HTERT RPE-1 (cell line): ENCODE measurements around the gene FXYD3.
"Not testable (repeated sequence)": the region's sequence is repeated elsewhere in the genome, so short reads cannot be mapped to it uniquely, and the experiment has no call there.

ENCODE experiments used
- in situ Hi-C: fragments of 300-500 bp; cut with MboI; formaldehyde crosslinking; loops from 4 replicates; pipeline ENCODE4 v1.14.3; 2020; ENCODE audit warnings: low sequenced_read_pairs

FXYD3 gene

DNA sequence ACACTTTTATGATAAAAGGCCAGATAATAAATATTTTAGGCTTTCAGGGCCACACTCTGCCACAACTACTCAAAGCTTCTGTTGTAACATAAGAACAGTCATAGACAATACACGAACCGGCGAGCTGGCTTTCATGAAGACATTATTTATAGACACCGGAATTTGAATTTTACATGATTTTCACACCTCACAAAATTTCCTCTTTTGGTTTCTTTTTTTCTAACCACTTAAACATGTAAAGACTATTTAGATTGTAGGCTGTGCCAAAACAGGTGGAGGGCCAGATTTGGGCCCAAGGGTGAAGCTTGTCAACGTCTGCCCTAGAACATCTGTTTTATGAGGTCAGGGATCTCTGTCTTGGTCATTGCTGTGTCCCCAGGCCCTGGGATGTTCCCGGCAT is 29.7 kb upstream of the FXYD3 start:
- in situ Hi-C loops: no loop called here

DNA sequence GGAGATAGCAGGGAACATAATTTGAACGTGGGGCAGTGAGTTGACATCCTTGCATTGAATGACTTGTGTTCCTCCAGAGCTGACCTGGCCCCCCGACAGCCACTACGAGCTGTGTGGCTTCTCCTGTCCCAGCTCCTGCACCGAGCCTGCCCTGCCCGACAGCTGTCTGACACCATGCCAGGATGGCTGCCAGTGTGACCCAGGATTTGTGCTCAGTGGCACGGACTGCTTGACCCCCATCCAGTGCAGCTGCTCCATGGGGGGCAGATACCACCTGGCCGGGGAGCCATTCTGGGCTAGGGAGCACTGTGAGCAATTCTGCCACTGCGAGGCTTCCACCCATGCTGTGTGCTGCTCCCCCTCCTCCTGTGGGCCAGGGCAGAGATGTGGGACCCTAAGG is 29.2 kb upstream of the FXYD3 start:
- in situ Hi-C loops: no loop called here

- in situ Hi-C loops: no loop called here
Measured at GRCh38 chr19:35087393-35087792, 28.2 kb upstream of the FXYD3 start.

DNA sequence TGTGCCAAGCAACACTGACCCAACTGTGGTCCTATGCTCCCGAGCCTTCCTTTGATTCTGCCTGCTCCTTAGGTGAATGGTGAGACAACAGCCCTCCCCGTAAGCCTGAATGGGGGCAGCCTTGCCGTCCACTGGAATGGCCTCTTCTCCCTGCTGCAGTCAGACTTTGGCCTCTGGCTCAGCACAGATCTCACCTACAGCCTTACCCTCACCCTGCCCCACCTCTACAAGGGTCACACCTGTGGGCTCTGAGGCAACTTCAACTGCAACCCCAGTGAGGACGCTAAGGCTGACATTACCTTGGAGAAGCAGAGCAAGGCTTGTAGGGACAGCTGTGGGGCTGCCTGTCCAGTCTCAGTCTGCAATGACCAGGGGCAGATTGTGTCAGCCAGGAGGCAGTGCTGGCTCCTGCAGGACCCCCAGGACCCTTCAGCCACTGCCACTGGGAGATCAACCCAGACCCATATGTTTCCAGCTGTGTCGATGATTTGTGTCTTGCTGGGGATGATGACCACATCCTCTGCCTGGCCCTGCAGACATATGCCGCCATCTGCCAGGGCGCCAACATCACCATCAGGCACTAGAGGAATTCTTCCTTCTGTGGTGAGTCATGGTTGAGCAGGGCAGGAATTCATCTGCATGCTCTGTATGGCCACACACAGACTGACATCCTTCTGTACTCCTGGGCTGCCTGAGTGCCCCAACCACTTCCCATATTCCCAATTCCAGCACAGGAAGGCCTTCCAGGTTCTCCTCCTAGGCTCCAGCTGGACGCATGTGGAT is 27.3 kb upstream of the FXYD3 start:
- in situ Hi-C loops: no loop called here

- in situ Hi-C loops: no loop called here
Measured at GRCh38 chr19:35089554-35089953, 26.1 kb upstream of the FXYD3 start.

GRCh38 chr19:35090160-35090505 is 25.5 kb upstream of the FXYD3 start:
- in situ Hi-C loops: no loop called here

- in situ Hi-C loops: no loop called here
Measured at GRCh38 chr19:35090506-35091214, 25.0 kb upstream of the FXYD3 start.

DNA sequence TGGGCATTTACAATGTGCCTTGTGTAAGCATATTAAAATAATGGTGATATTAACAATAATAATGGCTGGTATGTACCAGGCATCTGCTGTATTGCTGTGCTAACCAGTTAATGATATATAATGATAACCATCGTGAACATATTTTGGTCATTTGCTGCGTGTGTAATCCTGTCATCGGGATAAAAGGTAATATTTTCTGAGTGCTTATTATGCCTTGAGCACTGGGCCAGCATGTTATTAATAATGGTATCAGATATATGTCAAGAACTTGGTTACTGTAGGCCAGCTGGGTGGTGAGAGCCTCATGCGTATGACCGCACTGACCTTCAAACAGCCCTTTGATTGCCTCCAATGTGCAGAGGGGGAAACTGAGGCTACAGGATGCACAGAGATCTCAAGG is 22.2 kb upstream of the FXYD3 start:
- in situ Hi-C loops: no loop called here

GRCh38 chr19:35093941-35094647 is 21.5 kb upstream of the FXYD3 start:
- in situ Hi-C loops: no loop called here

DNA sequence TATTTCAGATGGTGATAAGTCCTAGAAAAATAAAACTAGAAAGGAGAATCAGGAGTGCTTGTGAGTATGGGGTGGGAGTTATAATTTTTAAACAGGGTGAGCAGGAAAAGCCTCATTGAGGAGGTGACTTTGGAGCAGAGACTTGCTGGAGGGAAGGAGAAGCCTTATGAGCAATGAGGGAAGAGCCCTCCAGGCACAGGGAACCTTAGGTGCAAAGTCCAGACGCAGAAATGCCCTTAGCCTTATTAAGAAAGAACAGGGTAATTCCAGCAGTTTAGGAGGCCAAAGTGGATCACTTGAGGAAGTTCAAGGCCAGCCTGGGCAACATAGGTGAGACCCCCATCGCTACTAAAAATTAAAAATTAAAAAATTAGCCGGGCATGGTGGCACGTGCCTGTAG is 21.0 kb upstream of the FXYD3 start:
- in situ Hi-C loops: no loop called here

DNA sequence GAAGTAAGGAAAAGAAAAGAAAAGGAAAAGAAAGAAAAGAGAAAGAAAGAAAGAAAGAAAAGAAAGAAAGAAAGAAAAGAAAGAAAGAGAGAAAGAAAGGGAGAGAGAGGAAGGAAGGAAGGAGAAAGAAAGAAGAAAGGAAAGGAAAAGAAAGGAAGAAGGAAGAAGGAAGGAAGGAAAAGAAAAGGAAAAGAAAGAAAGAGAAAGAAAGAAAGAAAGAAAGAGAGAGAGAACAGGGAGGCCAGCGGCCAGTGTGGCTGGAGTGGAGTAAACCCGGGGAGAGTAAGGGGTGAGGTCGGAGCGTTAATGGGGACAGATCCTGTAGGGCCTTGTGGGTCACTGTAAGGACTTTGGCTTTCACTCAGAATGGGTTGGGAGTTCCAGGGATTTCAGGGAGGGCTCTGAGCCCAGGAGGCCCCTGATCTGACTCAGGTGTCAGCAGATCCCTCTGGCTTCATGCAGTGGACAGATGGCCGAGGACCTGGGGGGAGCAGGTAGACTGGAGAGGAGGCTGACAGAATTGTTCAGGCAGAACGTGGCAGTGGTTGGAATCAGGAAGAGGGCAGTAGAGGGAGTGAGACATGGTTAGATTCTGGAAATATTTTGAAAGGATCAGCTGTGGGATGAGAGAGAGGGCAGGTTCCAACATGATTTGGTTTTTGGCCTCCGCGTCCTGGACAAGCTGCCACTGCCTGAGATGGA is 19.8 kb upstream of the FXYD3 start:
- in situ Hi-C loops: no loop called here

DNA sequence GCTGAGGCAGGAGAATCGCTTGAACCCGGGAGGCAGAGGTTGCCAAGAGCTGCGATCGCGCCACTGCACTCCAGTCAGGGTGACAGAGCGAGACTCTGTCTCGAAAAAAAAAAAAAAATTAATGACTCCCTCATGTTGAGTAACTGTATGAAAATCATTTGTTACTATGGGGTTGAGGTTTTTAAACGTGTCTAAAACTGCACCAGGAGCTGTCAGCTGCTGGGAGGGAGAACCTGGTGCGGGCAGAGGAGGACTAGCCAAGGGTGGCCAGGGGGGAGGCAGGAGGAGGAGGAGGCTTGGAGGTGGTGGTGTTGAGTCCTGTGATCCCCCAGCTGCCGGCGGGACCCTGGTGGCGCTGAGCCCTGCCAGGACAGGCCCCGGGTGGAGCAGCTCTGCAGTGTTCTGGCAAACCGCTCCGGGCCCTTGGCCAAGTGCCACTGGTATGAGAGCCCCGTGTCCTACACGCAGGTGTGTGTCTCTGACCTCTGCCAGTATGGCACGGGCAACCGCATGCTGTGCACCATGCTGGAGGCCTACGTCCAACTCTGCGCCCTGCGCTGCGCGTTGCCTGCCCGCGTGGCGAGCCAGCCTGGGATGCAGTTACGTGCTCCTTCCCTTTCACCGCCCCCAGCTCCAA is 17.1 kb upstream of the FXYD3 start:
- in situ Hi-C loops: no loop called here

- in situ Hi-C loops: no loop called here
Measured at GRCh38 chr19:35099155-35099896, 16.3 kb upstream of the FXYD3 start.

- in situ Hi-C loops: no loop called here
Measured at GRCh38 chr19:35099897-35100275, 15.7 kb upstream of the FXYD3 start.

GRCh38 chr19:35100588-35101533 is 14.8 kb upstream of the FXYD3 start:
- in situ Hi-C loops: no loop called here

GRCh38 chr19:35101949-35102348 is 13.7 kb upstream of the FXYD3 start:
- in situ Hi-C loops: not testable (repeated sequence)

- in situ Hi-C loops: not testable (repeated sequence)
Measured at GRCh38 chr19:35103614-35104013, 12.0 kb upstream of the FXYD3 start.

- in situ Hi-C loops: no loop called here
Measured at GRCh38 chr19:35104361-35104760, 11.3 kb upstream of the FXYD3 start.

DNA sequence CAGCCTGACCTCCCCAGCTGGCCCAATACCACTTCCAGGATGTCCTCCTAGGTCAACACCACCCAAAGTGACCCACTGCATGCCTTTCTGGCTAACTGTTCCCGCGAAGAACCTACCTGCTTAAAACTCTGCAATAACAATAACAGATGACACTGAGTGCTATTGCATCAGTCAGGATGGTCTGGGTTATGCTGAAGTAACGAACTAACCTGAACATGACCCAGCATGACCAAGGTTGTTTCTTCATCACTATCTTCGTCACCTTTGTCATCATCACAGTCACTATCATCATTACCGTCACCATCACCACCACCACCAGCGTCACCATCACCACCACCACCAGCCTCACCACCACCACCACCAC is 10.6 kb upstream of the FXYD3 start:
- in situ Hi-C loops: no loop called here
